AG04449 (cell line): ENCODE data around the gene REV3L.

ENCODE experiments used
- CTCF ChIA-PET: fragments of 350-600 bp; formaldehyde crosslinking; extraction: SDS; loops from one replicate; lab custom pipeline; 2021; ENCODE audit warnings: antibody characterized with exemption; lab: Yijun Ruan, JAX
- POLR2A ChIA-PET: fragments of 400-600, 350-600 bp; formaldehyde crosslinking; extraction: SDS; loops from one replicate; lab custom pipeline; 2020; ENCODE audit warnings: antibody characterized with exemption, inconsistent platforms; lab: Yijun Ruan, JAX
- DNase-seq: peaks from one replicate; pipeline ENCODE4 v3.0.0-alpha.2; 2010; ENCODE audit warnings: low read depth, low spot score
- H3K4me3 ChIP-seq: 2 replicates; pipeline ENCODE4 v1.5.1; 2011; ENCODE audit warnings: low read depth, mild to moderate bottlenecking, control low read depth, low read length
- TF ChIP-seq, protein P1 (sequence below): IDR thresholded peaks from one replicate; pipeline ENCODE4 v1.5.1; 2011; ENCODE audit warnings: mild to moderate bottlenecking, moderate library complexity, low read length, control low read depth, inconsistent platforms; ENCODE audit not compliant: insufficient read depth; ENCODE audit errors: missing control alignments

Gene REV3L

DNA sequence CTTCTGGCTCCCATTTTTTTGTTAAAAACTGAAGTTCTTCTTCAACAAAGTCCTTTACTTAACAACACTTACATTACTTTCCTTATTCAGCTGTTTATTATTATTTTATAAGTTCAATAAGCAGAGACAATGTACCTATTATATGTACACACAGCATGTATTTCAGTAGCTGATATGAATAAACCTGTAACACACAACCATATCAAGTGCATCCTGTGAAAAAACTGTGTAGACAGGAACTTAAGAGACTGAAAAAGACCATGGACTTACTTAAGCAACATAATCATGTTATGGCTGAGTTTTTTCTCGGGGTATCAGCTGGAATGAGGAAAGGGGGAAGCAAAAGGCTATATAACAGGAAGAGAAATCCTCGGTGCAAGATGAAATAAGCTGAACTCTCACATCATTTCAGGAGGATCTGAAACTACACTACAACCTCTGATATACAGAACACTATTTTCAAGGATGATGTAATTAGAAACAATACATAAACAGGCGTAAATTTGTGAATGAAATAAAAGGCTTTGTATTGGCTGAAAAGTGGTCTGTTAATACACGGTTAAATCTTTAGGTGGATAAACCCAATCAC is 70.9 kb downstream of the REV3L start:
- CTCF ChIA-PET = no interaction called here
- DNase-seq = no peak
- POLR2A ChIA-PET = no interaction called here
- H3K4me3 ChIP-seq = no peak overlapping the region
- TF ChIP-seq, protein P1, sequence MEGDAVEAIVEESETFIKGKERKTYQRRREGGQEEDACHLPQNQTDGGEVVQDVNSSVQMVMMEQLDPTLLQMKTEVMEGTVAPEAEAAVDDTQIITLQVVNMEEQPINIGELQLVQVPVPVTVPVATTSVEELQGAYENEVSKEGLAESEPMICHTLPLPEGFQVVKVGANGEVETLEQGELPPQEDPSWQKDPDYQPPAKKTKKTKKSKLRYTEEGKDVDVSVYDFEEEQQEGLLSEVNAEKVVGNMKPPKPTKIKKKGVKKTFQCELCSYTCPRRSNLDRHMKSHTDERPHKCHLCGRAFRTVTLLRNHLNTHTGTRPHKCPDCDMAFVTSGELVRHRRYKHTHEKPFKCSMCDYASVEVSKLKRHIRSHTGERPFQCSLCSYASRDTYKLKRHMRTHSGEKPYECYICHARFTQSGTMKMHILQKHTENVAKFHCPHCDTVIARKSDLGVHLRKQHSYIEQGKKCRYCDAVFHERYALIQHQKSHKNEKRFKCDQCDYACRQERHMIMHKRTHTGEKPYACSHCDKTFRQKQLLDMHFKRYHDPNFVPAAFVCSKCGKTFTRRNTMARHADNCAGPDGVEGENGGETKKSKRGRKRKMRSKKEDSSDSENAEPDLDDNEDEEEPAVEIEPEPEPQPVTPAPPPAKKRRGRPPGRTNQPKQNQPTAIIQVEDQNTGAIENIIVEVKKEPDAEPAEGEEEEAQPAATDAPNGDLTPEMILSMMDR = no peak

DNA sequence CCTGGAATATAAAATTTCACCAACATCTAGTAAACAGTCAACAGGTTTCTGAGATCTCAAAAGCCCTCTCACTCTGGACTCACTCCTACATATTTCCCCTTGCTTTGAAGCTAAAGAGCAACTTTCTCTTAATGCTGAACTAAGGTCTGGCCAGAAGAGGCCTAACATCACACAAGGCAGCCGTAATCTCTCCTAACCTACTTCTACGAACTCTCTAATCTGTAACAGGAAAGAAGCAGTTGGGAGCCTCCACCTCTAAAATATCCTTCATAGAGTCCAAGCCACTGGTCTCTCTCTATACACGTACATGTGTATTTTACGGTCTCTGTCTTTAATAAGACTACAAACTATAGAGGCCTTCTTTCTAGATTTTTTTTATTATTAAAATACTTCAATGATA is 72.0 kb downstream of the REV3L start:
- TF ChIP-seq, protein P1 = no peak
- ChIA-PET CTCF (interaction anchor here (1.0 kb wide), 1 partner anchor 67 kb away, joined by 3 read pairs; no protein-coding TSS in a partner anchor), POLR2A (no interaction called here)
- H3K4me3 ChIP-seq = no peak overlapping the region
- no peak for DNase-seq

DNA sequence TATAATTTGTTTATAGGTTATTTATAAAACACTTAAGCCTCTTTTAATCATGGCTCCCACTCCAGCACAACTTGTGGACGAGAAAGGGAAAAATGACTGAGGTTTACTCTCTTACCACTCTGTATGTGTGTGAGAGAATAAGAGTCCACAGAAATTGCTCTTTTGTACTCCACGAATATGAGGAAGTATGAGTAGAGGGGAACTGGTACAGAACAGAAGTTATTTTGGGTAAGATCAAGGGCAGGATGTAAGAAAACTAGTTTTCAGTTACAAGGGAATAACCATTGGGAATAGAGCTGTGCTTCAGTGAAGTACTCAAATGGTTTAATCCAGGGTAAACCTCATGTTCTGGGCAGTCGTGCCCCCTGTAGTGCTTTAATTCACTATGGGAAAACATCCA is 72.6 kb downstream of the REV3L start:
- ChIA-PET CTCF (interaction anchor here (1.0 kb wide), 1 partner anchor 68 kb away, joined by 3 read pairs; no protein-coding TSS in a partner anchor), POLR2A (no interaction called here)
- H3K4me3 ChIP-seq = no peak overlapping the region
- DNase-seq = no peak
- TF ChIP-seq, protein P1 = no peak

DNA sequence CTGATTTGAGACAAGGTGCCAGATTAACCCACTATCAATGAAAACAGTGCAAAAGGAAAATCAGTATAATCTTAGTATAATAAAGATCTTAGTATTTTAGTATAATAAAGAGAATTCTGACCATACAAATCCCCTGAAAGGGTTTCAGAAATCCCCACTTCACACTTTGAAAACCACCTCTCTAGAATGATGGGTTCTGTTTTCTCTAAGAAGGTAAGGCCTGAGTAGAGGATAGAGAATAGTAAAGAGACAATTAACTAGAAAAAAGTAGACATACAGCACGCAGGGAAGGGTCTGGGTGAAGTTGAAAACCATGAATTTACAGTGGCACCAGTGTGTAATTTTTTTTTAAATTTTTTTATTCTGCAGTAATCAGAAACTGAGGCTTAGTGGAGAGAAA is 73.6 kb downstream of the REV3L start:
- no peak for DNase-seq
- ChIA-PET CTCF (no interaction called here), POLR2A (no interaction called here)
- H3K4me3 ChIP-seq = no peak overlapping the region
- TF ChIP-seq, protein P1 = no peak

DNA sequence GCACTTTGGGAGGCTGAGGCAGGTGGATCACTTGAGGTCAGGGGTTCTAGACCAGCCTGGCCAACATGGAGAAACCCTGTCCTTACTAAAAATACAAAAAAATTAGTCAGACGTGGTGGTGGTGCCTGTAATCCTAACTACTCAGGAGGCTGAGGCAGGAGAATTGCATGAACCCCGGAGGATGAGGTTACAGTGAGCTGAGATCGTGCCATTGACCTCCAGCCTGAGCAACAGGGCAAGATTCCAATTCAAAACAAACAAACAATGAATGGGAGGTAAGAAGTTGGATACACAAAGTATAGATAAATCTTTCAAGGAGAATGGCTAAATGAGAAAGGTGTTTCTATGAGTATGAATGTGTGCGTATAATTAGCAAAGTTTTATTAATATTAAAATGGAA is 75.3 kb downstream of the REV3L start:
- ChIA-PET POLR2A (no interaction called here), CTCF (interaction anchor here (1.2 to 1.6 kb wide), 2 partner anchors 71 to 149 kb away, joined by 3 to 5 read pairs; a partner anchor contains a TSS)
- TF ChIP-seq, protein P1 = no peak
- no peak overlapping the region for H3K4me3 ChIP-seq
- no peak for DNase-seq

DNA sequence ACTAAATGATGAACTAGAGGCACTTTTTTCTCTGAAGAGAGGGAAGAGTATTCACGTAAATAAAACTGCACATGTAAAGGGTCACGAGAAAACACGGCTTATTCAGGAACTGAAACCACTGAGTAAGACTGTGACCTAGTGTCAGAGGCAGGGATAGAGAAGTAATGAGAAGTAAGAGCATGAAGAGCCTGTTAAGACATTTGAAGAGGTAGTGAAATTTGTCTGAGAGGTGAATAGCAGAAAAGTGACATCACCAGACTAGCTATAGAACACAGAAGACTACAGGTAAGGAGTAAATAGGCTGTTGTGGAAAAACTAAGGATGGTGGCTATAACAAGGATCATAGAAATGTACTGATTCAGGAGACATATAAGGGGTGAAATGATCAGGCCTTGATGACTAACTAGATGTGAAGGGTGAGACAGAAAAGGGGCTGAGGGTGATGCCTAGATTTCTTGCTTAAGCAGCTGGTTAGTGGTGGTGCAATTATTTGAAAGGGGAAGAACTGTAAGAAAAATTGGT is 76.8 kb downstream of the REV3L start:
- no peak for DNase-seq
- ChIA-PET CTCF (no interaction called here), POLR2A (no interaction called here)
- TF ChIP-seq, protein P1 = no peak
- H3K4me3 ChIP-seq = no peak overlapping the region
